Suprapubic skin (tissue), 4 donors: Measurements from ENCODE around the gene NFATC3. TPM values are rescaled to one million over a fixed set of nuclear protein-coding genes. Genes with fewer than 3 reads are reported as not detected.

ENCODE experiments used
- DNase-seq, 2 donors: peaks; one replicate each; pipeline ENCODE4 v3.0.0-alpha.2; 2019; ENCODE audit warnings: low spot score in 2 of 2
- H3K27ac ChIP-seq: fragments of 200-600 bp; sonication (generic); one replicate; pipeline ENCODE4 v1.5.1; 2019
- H3K27me3 ChIP-seq: fragments of 200-600 bp; sonication (generic); one replicate; pipeline ENCODE4 v1.5.1; 2019
- H3K36me3 ChIP-seq: fragments of 200-600 bp; sonication (generic); one replicate; pipeline ENCODE4 v1.5.1; 2019
- H3K4me1 ChIP-seq: fragments of 200-600 bp; sonication (generic); one replicate; pipeline ENCODE4 v1.5.1; 2019
- H3K4me3 ChIP-seq: fragments of 200-600 bp; sonication (generic); one replicate; pipeline ENCODE4 v1.5.1; 2019; ENCODE audit warnings: mild to moderate bottlenecking
- H3K9me3 ChIP-seq: fragments of 200-600 bp; sonication (generic); one replicate; pipeline ENCODE4 v1.5.1; 2019
- CTCF ChIP-seq, 2 donors: fragments of 200-600 bp in 1 of 2; fragments of 450-650 bp in 1 of 2; sonication (generic) in 1 of 2; IDR thresholded peaks; one replicate each; pipeline ENCODE4 v1.5.1; 2016 to 2019; ENCODE audit warnings: antibody characterized with exemption in 2 of 2, mild to moderate bottlenecking in 1 of 2, moderate library complexity in 1 of 2
- EP300 ChIP-seq: sonication (generic); formaldehyde crosslinking; IDR thresholded peaks from one replicate; pipeline ENCODE4 v1.6.1; 2017; ENCODE audit warnings: antibody characterized with exemption
- POLR2A ChIP-seq, 2 donors: fragments of 450-650 bp; IDR thresholded peaks; one replicate each; pipeline ENCODE4 v1.6.1; 2017; ENCODE audit warnings: antibody characterized with exemption in 2 of 2, mild to moderate bottlenecking in 2 of 2, moderate library complexity in 2 of 2
- POLR2AphosphoS5 ChIP-seq, 3 donors: sonication (generic); formaldehyde crosslinking; IDR thresholded peaks; one replicate each; pipeline ENCODE4 v1.6.1; 2017; ENCODE audit warnings: antibody characterized with exemption in 3 of 3
- WGBS: methylation state at CpG from one replicate; pipeline ENCODE4 v1.1.5; 2018; 5-methylcytosine and 5-hydroxymethylcytosine counted together
- total RNA-seq, 4 donors: library from RNA; depleted of rRNA; stranded (reverse); fragments of >200 nt; gene quantifications; one replicate each; pipeline ENCODE4 v1.1.0, GENCODE V29; 2016

NFATC3 gene
- total RNA-seq, 4 donors from 2014 or later: 32.7 to 58.1 (median 36.9) TPM

- Histone ChIP-seq H3K27ac (no peak overlapping the region), H3K9me3 (no peaks in the 10 kb centered on the region), H3K4me3 (no peak overlapping the region), H3K4me1 (no peaks in the 10 kb centered on the region), H3K36me3 (peaks cover 8% of the 10 kb centered on the region), H3K27me3 (no peaks in the 10 kb centered on the region)
- TF ChIP-seq POLR2A (IDR thresholded peaks at IDR 0.05) (no peak), EP300 (no peak), CTCF (IDR thresholded peaks at IDR 0.05) (no peak), POLR2AphosphoS5 (IDR thresholded peaks at IDR 0.05) (no peak)
- no peak for DNase-seq
Observed at GRCh38 chr16:68202091-68202519, 116.9 kb downstream of the NFATC3 start.

GRCh38 chr16:68206245-68206644, 121.1 kb downstream of the NFATC3 start:
- peaks cover 8% of the 10 kb centered on the region for H3K36me3 ChIP-seq
- no peaks in the 10 kb centered on the region for H3K4me1 ChIP-seq
- H3K9me3 ChIP-seq: no peaks in the 10 kb centered on the region
- no peaks in the 10 kb centered on the region for H3K27me3 ChIP-seq
- WGBS: 93% methylated on average over 2 of the region's 2 CpGs
- TF ChIP-seq POLR2A (IDR thresholded peaks at IDR 0.05) (no peak), CTCF (IDR thresholded peaks at IDR 0.05) (no peak), POLR2AphosphoS5 (IDR thresholded peaks at IDR 0.05) (no peak), EP300 (no peak)
- no peak overlapping the region for H3K27ac ChIP-seq
- no peak for DNase-seq
- H3K4me3 ChIP-seq: no peak overlapping the region

GRCh38 chr16:68214726-68215125, 129.6 kb downstream of the NFATC3 start:
- Histone ChIP-seq H3K9me3 (no peaks in the 10 kb centered on the region), H3K36me3 (peaks cover 4% of the 10 kb centered on the region), H3K27me3 (no peaks in the 10 kb centered on the region), H3K27ac (no peak overlapping the region), H3K4me1 (no peaks in the 10 kb centered on the region), H3K4me3 (no peak overlapping the region)
- no peak for TF ChIP-seq POLR2AphosphoS5 (IDR thresholded peaks at IDR 0.05)
- TF ChIP-seq POLR2A (IDR thresholded peaks at IDR 0.05): no peak
- TF ChIP-seq CTCF (IDR thresholded peaks at IDR 0.05): no peak
- TF ChIP-seq EP300: no peak
- WGBS: 63% methylated on average over 3 of the region's 3 CpGs
- DNase-seq: no peak

- no peak for TF ChIP-seq POLR2A (IDR thresholded peaks at IDR 0.05)
- H3K27me3 ChIP-seq: no peaks in the 10 kb centered on the region
- no peaks in the 10 kb centered on the region for H3K9me3 ChIP-seq
- WGBS: 100% methylated on average over 1 of the region's 1 CpG
- no peak overlapping the region for H3K4me3 ChIP-seq
- no peak for DNase-seq
- no peak overlapping the region for H3K27ac ChIP-seq
- H3K4me1 ChIP-seq: no peaks in the 10 kb centered on the region
- peaks cover 4% of the 10 kb centered on the region for H3K36me3 ChIP-seq
Observed at GRCh38 chr16:68215302-68215701, 130.1 kb downstream of the NFATC3 start.

- Histone ChIP-seq H3K36me3 (peaks cover 4% of the 10 kb centered on the region), H3K4me3 (no peak overlapping the region), H3K27me3 (no peaks in the 10 kb centered on the region), H3K4me1 (no peaks in the 10 kb centered on the region), H3K9me3 (no peaks in the 10 kb centered on the region), H3K27ac (no peak overlapping the region)
- no peak for DNase-seq
- no peak for TF ChIP-seq EP300
- TF ChIP-seq CTCF (IDR thresholded peaks at IDR 0.05): no peak
- TF ChIP-seq POLR2AphosphoS5 (IDR thresholded peaks at IDR 0.05): no peak
- TF ChIP-seq POLR2A (IDR thresholded peaks at IDR 0.05): no peak
- WGBS: 96% methylated on average over 3 of the region's 3 CpGs
Observed at GRCh38 chr16:68216240-68216639, 131.1 kb downstream of the NFATC3 start.

GRCh38 chr16:68217506-68217905, 132.3 kb downstream of the NFATC3 start:
- Histone ChIP-seq H3K4me3 (no peak overlapping the region), H3K9me3 (no peaks in the 10 kb centered on the region), H3K27ac (no peak overlapping the region), H3K27me3 (no peaks in the 10 kb centered on the region), H3K4me1 (no peaks in the 10 kb centered on the region), H3K36me3 (peaks cover 4% of the 10 kb centered on the region)
- TF ChIP-seq CTCF (IDR thresholded peaks at IDR 0.05): no peak
- no peak for TF ChIP-seq POLR2AphosphoS5 (IDR thresholded peaks at IDR 0.05)
- no peak for TF ChIP-seq POLR2A (IDR thresholded peaks at IDR 0.05)
- no peak for TF ChIP-seq EP300
- DNase-seq: no peak
- WGBS: 87% methylated on average over 4 of the region's 4 CpGs
